Stimulated activated CD4-positive, alpha-beta T cell treated with anti-CD3 and anti-CD28 coated beads, TNF-alpha, amount 100 ng/mL, for 48 hours (primary cell): ENCODE results near the gene SPRR2E.
"Not testable (repeated sequence)": the region's sequence is repeated elsewhere in the genome, so short reads cannot be mapped to it uniquely, and the experiment has no call there.

Experiments
- DNase-seq, 3 donors: peaks; one replicate each; pipeline ENCODE4 v3.0.0-alpha.2; 2020; ENCODE audit warnings: low read depth in 3 of 3

Gene SPRR2E

DNA sequence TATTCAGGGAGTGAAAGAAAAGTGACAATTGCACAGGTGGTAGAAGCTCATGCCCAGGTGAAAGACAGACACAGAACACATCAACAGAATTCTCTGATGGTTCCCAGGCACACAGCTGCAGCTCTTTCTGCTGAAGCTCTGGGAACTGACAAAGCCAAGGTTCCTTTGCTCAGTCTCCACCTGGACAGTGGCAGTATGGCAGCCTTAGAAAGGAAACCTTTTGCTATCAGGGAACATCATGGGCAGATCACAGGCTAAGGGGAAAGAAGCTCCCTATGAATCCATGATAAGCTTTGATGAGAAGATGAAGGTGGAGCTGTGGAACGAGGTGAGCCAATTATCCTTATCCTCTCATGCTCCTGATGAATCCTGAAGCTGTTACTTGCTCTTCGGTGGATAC lies 24.1 kb downstream of the SPRR2E start:
- DNase-seq = no peak

DNA sequence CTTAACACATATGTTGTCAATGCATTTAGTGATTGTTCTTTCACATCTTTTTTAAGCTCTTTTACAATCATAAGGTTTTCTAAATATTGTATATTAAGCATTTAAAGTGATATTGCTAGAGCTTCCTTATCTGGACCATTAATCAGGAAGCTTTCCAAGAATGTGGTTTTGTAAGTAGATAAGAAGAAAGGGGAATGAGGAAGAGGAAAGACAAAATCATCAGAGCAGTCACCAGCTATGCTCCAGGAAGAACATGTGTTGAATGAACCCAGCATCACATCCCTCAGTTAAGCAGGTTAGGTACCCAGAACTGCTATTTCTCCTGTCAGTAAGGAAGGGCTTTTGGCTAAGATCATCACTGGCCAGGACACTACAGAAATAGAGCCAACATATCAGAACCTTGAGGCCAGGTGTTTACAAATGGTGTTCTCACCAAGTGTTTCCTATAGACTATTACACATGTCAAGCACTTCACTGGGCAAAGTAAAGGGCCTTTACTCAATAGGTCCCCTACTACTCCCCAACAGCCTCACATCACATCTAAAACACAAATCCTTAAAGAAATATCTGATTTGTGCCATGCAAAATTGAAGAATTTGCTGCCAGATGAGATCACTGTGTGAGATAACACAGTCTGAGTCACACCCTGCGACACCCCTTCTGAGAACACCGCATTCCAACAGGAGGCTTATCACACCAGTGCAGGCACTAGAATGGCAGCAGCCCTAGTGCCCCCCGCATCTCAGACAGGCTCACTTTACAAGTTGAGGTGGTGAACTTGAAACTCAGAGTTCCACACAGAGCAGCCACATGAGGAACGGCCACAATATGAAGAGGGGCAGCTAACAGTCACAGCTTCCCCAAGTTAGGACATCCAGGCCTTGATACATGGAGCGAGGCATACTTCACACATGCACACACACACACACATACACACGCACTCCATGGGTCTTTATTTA lies 35.2 kb downstream of the SPRR2E start:
- DNase-seq = no peak

DNA sequence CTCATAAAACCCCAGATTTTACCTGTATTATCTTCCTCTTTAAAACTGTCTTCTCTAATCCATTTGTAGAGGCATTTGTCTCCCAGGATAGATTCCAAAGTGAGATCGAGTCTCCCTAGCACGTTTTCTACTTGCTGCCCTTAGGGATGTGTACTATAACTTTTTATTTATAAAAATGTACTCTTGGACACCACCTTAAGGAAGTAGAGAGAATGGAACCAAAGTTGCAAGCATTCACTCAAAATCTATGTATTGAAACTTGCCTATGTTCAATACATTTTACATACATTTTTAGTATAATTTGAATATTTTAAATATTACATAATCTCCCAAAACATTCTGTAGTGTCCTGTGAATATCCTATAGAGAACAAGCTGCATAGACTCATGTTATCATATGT lies 36.2 kb downstream of the SPRR2E start:
- no peak for DNase-seq

DNA sequence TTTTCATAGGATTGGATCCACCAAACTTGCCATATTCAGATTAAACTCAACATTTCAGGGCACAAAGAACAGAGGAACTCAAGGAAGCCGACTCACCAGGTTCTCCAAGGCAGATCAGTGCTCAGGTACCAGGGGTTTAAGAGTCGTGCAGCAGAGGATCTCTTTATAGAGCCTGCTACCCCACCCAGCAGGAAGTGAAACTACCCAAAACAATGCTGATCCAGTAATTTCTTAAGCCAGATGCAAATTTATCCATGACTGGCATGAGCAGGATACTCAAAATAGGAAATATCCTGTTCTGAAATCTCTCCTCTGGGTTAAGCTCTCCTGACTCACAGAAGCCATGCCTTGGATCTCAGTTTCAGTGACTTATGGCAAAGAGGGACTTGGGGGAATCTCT lies 37.0 kb downstream of the SPRR2E start, which contains the start of gene SPRR2A:
Gene SPRR2A (minus strand): TSS at position 138 of the 400 bp plus-strand sequence. CDS start 777 bp downstream, outside the sequence.
- DNase-seq = no peak

DNA sequence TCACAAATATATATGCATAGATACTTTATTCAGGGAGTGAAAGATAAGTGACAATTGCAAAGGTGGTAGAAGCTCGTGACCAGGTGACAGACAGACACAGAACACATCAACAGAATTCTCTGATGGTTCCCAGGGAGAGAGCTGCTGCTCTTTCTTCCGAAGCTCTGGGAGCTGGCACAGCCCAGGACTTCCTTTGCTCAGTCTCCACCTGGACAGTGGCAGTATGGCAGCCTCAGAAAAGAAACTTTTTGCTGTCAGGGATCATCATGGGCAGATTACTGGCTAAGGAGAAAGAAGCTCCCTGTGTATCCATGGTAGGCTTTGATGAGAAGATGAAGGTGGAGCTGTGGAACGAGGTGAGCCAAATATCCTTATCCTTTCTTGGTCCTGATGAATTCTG lies 38.2 kb downstream of the SPRR2E start:
- DNase-seq = not testable (repeated sequence)

DNA sequence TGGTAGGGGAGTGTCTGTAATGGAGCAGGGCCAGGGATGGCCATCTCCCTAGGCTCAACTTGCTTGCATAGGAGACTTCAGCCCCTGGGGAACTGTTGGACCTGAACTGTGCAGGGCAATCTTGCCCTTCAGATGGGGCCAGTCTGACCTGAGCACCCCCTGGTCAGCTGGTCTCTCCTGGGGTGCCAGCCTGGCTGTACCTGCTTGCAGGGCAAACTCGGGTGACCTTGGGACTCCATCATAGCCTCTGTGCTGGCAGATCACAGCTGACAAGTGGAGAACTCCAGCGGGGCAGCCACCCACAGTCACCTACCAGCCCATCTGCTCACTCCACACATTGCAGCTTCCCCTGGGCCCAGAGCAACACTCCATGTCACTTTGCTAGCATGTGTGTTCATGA lies 45.1 kb downstream of the SPRR2E start:
- no peak for DNase-seq
